Chondrocyte (in vitro differentiated cells): ENCODE results near the gene ZNF562. TPM values are rescaled to one million over a fixed set of nuclear protein-coding genes. Genes with fewer than 3 reads are reported as not detected.
"Not testable (repeated sequence)": the region's sequence is repeated elsewhere in the genome, so short reads cannot be mapped to it uniquely, and the experiment has no call there.

ENCODE experiments used
- DNase-seq: peaks from one replicate; pipeline ENCODE4 v3.0.0; 2021; ENCODE audit warnings: mixed read lengths, low spot score
- H3K27ac Mint-ChIP-seq: one replicate; pipeline ENCODE4 v1.8.0; 2021; ENCODE audit warnings: mild to moderate bottlenecking, moderate library complexity, mixed read lengths; ENCODE audit not compliant: unreplicated experiment
- H3K27me3 Mint-ChIP-seq: 2 replicates; pipeline ENCODE4 v1.8.0; 2021; ENCODE audit warnings: low read depth, mixed read lengths
- H3K36me3 Mint-ChIP-seq: 2 replicates; pipeline ENCODE4 v1.8.0; 2021; ENCODE audit warnings: low read depth, mixed read lengths
- H3K4me1 Mint-ChIP-seq: 2 replicates; pipeline ENCODE4 v1.8.0; 2021; ENCODE audit warnings: low read depth, mild to moderate bottlenecking, mixed read lengths
- H3K4me3 Mint-ChIP-seq: one replicate; pipeline ENCODE4 v1.8.0; 2021; ENCODE audit warnings: mild to moderate bottlenecking, moderate library complexity, mixed read lengths; ENCODE audit not compliant: unreplicated experiment
- H3K9me3 Mint-ChIP-seq: 2 replicates; pipeline ENCODE4 v1.8.0; 2021; ENCODE audit warnings: low read depth, mixed read lengths
- CTCF ChIP-seq: fragments of 200-600 bp; sonication (generic); IDR thresholded peaks from 2 replicates; pipeline ENCODE4 v1.5.0; 2021; ENCODE audit warnings: antibody characterized with exemption, mild to moderate bottlenecking, moderate library complexity
- total RNA-seq: library from RNA; stranded (reverse); gene quantifications from 3 replicates; pipeline ENCODE4 v1.2.1, GENCODE V29; 2021

ZNF562 gene
- total RNA-seq, 1 donor from 2014 or later: 10.7 TPM

GRCh38 chr19:9658769-9659168 is 16.1 kb downstream of the ZNF562 start:
- Mint-ChIP-seq H3K9me3 (peaks cover 4% of the 10 kb centered on the region), H3K27me3 (no peaks in the 10 kb centered on the region), H3K4me1 (peaks cover 8% of the 10 kb centered on the region), H3K4me3 (no peak overlapping the region), H3K36me3 (peaks cover 10% of the 10 kb centered on the region), H3K27ac (no peak overlapping the region)
- TF ChIP-seq CTCF: no peak
- no peak for DNase-seq

GRCh38 chr19:9653066-9653555 is 21.8 kb downstream of the ZNF562 start:
- H3K4me3 Mint-ChIP-seq, H3K27me3 Mint-ChIP-seq, H3K27ac Mint-ChIP-seq, H3K4me1 Mint-ChIP-seq, DNase-seq: not testable (repeated sequence)
- Mint-ChIP-seq H3K9me3 (peaks cover 30% of the 10 kb centered on the region), H3K36me3 (peaks cover 48% of the 10 kb centered on the region)

- H3K4me1 Mint-ChIP-seq, H3K27ac Mint-ChIP-seq, DNase-seq, H3K4me3 Mint-ChIP-seq, H3K27me3 Mint-ChIP-seq: not testable (repeated sequence)
- H3K9me3 Mint-ChIP-seq: peaks cover 26% of the 10 kb centered on the region
- H3K36me3 Mint-ChIP-seq: peaks cover 44% of the 10 kb centered on the region
Measured at GRCh38 chr19:9651464-9651863, 23.4 kb downstream of the ZNF562 start.

- H3K27ac Mint-ChIP-seq: no peak overlapping the region
- H3K36me3 Mint-ChIP-seq: peaks cover 45% of the 10 kb centered on the region
- no peaks in the 10 kb centered on the region for H3K4me1 Mint-ChIP-seq
- H3K4me3 Mint-ChIP-seq: no peak overlapping the region
- DNase-seq: no peak
- H3K27me3 Mint-ChIP-seq: no peaks in the 10 kb centered on the region
- TF ChIP-seq CTCF: no peak
- peaks cover 25% of the 10 kb centered on the region for H3K9me3 Mint-ChIP-seq
Measured at GRCh38 chr19:9650345-9650744, 24.6 kb downstream of the ZNF562 start.

GRCh38 chr19:9645472-9645871 is 29.4 kb downstream of the ZNF562 start:
- Mint-ChIP-seq H3K36me3 (peaks cover 28% of the 10 kb centered on the region), H3K27ac (no peak overlapping the region), H3K27me3 (no peaks in the 10 kb centered on the region), H3K4me3 (no peak overlapping the region), H3K4me1 (no peaks in the 10 kb centered on the region), H3K9me3 (peaks cover 9% of the 10 kb centered on the region)
- TF ChIP-seq CTCF: peak; percentile 13
- DNase-seq: no peak

GRCh38 chr19:9644472-9644871 is 30.4 kb downstream of the ZNF562 start:
- Mint-ChIP-seq H3K4me3 (no peak overlapping the region), H3K36me3 (peaks cover 21% of the 10 kb centered on the region), H3K4me1 (no peaks in the 10 kb centered on the region), H3K9me3 (peaks cover 9% of the 10 kb centered on the region), H3K27ac (no peak overlapping the region), H3K27me3 (no peaks in the 10 kb centered on the region)
- DNase-seq: no peak
- no peak for TF ChIP-seq CTCF
